Embryonic facial prominence (tissue), 1 donor: ENCODE data around the gene TSHZ1.
"Not testable (repeated sequence)": the region's sequence is repeated elsewhere in the genome, so short reads cannot be mapped to it uniquely, and the experiment has no call there.

Experiments
- DNase-seq: peaks from one replicate; pipeline ENCODE4 v3.0.0-alpha.2; 2016; ENCODE audit errors: extremely low spot score

The TSHZ1 gene

DNA sequence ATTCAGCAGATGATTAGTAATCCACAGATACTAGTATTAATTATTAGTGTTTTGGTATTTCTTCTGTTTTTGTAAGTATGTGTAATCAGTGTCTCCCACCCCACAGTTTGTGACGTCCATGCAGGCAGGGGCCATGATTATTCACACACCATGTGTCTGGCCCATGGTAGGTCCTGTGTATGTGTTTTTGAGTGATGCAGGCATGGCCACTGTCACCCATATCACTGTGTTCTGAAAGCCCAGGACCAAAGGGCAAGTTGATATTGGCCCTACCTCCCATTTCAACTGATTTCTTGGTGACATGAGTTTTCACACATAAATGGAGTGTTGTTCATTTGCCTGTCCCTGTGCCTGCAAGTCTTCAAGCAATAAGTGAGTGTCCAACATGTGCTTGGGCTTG is 104.0 kb downstream of the TSHZ1 start:
- DNase-seq, result no peak

DNA sequence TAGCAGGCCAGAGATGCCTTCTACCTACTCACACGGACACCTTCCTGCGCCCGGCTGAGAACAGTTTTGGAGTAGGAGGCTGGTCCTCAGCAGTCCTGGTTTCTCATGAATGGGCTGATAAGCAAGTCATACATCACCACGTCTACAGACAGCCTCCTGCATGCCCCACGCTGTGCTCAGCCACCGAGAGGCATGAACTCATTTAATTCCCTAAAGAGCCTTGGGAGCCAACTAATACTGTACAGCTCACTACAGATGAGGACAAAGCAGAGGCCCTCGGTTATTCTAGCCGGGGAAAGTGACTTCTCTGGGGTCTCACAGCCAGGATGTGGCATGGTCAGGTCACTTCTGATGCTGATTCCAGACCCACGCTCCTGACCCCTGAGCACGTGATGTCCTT is 105.6 kb downstream of the TSHZ1 start:
- DNase-seq, result no peak

- no peak for DNase-seq
Observed at GRCh38 chr18:75316826-75317225, 106.2 kb downstream of the TSHZ1 start.

GRCh38 chr18:75317300-75317699 is 106.7 kb downstream of the TSHZ1 start:
- DNase-seq, result no peak

- DNase-seq, result no peak
Observed at GRCh38 chr18:75317703-75318102, 107.1 kb downstream of the TSHZ1 start.

GRCh38 chr18:75319905-75320304 is 109.3 kb downstream of the TSHZ1 start:
- DNase-seq, result no peak

DNA sequence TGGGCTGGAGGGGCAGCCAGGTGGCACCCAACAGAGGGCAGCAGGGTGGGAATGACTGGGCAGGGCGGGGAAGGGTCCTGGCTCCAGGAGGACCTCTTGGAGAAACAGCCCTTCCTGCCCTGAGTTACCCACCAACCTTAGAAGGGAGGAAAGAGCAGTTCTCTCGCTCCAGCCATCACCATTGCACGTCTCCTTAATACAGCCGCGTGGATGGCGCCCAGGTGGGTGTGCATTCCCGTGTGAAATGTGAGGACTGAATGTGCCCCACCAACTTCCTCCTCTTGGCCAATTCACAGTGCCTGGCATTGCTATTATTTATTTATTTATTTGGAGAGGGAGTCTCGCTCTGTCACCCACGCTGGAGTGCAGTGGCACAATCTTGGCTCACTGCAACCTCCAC is 109.9 kb downstream of the TSHZ1 start:
- no peak for DNase-seq

DNA sequence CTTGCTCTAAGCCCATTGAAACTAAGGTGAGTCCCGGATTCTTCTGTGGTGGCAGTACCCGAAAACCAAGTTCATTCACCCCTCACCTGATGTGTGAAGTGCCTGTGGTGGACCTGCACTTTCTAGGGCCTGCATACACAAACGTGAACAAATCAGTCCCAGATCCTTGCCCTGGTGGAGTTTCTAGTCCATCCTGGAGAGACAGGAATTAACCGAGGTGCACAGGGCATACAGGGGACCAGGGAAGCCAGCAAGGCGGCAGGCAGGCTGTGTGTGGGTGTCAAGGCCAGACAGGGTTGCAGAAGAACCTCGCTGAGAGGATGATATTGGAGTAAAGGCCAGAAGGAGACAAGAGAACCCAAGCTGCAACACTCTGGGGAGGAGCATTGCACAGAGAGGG is 110.8 kb downstream of the TSHZ1 start:
- DNase-seq, result no peak

GRCh38 chr18:75322206-75322605 is 111.6 kb downstream of the TSHZ1 start:
- DNase-seq, result no peak

DNA sequence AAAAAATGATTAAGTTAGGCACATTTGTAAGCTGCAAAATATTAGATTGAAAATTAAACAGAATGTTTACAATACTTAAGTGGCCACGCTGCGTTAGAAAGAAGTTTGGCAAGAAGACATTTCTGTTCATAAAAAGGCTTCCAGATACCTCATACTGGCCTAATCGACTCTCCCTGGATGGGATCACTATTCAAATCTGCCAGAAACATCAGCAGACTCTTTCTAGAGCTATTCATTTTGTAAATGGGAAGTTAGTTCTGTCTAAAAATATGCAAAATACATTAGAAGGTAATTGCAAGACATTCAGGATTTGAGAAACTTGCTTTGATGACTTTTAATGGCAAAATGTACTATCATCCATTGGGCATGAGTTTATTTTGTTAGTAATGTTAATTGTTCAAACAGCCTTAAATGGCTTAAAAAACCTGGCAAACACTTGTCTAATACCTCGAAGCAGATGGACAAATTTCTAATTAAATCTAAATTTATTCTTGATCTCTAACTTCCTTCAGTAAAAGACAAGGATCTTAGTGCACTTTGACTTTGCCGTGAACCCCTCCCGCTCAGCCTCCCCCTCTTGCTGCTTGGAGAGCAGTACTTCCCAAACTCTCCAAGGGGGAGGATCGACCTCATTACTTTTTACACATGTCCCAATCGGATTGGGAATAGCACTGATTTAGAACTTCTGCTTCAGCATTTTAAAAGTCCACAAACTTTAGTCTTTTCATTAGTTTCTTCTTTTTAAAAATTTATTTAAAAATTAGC is 113.4 kb downstream of the TSHZ1 start:
- no peak for DNase-seq

DNA sequence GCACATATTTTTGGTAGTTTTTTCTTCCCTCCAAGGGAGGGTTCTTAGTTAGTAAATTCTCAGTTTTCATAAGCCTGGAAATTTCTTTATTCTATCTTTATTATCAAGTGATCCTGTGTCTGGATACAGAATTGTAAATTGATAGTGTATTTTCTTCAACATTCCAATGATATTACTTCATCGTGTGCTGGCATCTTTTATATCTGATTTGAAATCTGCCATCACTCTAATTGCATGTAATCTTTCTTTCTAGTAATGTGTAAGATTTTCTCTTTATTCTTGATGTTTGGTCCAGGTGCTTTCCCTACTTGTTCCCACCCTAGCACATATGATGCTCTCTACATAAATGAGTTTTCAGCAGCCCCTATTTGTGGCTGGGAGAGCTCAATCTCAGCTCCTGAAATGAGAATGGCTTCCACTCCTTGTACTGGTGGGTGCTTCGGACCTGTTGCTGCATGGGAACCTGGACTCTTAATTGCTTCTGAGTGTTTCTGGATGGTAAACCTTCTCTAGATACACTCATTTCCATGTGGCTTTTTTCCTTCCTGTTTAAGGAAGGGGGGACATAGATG is 114.2 kb downstream of the TSHZ1 start:
- no peak for DNase-seq

DNA sequence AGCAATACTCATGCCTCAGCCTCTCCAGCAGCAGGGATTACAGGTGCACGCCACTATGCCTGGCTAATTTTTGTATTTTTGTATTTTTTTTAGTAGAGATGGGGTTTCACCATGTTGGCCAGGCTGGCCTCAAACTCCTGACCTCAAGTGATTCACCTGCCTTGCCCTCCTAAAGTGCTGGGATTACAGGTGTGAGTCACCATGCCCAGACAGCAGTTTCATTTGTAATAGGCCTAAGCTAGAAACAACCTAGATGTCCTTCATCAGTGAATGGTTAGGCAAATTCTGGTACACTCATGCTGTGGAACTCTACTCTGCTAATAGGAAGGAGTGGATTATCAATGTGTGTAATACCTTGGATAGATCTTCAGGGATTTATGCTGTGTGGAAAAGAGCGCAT is 119.2 kb downstream of the TSHZ1 start:
- not testable (repeated sequence) for DNase-seq

DNA sequence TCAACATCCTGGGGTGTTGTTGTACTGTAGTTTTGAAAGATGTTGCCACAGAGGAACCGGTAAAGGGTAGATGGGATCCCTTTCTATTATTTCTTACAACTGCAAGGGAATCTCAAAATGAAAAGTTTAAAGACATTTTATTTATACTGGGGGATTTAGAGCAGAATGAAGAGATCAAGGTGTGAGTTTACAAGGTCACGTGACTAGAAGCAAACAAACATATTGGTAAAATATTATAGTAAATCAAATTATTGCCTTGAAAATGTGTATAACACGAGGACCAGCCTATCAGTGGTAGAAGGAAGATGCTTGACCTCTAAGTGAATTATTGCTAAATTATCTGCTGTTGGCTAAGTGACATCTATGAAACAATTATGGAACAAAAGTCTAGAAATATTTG is 119.7 kb downstream of the TSHZ1 start:
- no peak for DNase-seq

GRCh38 chr18:75334869-75335268 is 124.3 kb downstream of the TSHZ1 start:
- no peak for DNase-seq

DNA sequence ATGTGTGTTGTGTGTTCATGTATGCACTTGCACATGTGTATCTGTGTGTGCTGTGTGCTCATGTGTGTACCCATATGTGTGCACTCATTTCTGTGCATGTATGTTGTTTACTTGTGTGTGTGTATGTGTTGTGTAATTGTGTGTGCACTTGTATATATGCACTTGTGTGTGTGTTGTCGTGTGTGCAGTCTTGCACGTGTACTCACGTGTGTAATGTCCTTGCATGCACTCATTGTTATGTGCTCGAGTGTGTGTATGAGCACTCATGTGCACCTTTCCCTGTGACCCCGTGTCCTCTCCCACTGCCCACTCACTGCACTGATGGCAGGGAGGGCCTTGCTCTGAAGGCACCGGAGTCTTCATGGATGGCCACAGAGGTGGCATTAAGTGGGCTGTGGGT is 124.9 kb downstream of the TSHZ1 start:
- DNase-seq, result no peak

- no peak for DNase-seq
Observed at GRCh38 chr18:75336767-75337166, 126.2 kb downstream of the TSHZ1 start.

- DNase-seq, result no peak
Observed at GRCh38 chr18:75337348-75337747, 126.8 kb downstream of the TSHZ1 start.

DNA sequence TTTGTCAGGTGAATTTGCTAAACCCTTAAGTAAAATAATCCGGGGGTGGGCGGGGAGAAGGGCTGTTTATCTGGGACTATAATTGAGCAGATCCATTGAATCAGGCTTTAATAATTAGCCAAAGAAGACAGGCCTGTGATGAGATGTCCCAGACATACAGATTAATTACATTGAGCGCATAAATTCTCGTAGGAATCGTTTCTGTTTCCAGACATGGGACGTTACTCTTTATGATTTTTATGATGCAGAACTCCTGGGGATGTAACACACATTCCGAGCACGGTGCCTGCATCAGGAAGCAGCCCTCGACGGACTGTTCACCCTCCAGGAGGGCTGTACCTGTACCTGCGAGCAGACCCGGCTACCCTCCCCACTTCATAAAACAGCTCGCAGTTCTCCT is 128.0 kb downstream of the TSHZ1 start:
- no peak for DNase-seq
